ENCODE data around the gene LRBA.

Gene LRBA

GRCh38 chr4:150949943-150950342 lies 65.1 kb downstream of the LRBA start:
- no peak overlapping the region for H3K4me3 ChIP-seq (ENCODE audit: low read length)
- no peak for DNase-seq (ENCODE audit: low read depth)
- TF ChIP-seq CTCF (conservative IDR thresholded peaks at IDR 0.05; ENCODE audit: low read length): no peak

GRCh38 chr4:150949342-150949741 lies 65.7 kb downstream of the LRBA start:
- no peak for DNase-seq (ENCODE audit: low read depth)
- TF ChIP-seq CTCF (conservative IDR thresholded peaks at IDR 0.05; ENCODE audit: low read length): no peak
- no peak overlapping the region for H3K4me3 ChIP-seq (ENCODE audit: low read length)

GRCh38 chr4:150948710-150949109 lies 66.4 kb downstream of the LRBA start:
- H3K4me3 ChIP-seq (ENCODE audit: low read length): no peak overlapping the region
- TF ChIP-seq CTCF (conservative IDR thresholded peaks at IDR 0.05; ENCODE audit: low read length): no peak
- DNase-seq (ENCODE audit: low read depth): no peak

GRCh38 chr4:150948074-150948473 lies 67.0 kb downstream of the LRBA start:
- DNase-seq (ENCODE audit: low read depth): no peak
- no peak overlapping the region for H3K4me3 ChIP-seq (ENCODE audit: low read length)
- TF ChIP-seq CTCF (conservative IDR thresholded peaks at IDR 0.05; ENCODE audit: low read length): no peak

- TF ChIP-seq CTCF (conservative IDR thresholded peaks at IDR 0.05; ENCODE audit: low read length): no peak
- H3K4me3 ChIP-seq (ENCODE audit: low read length): no peak overlapping the region
- no peak for DNase-seq (ENCODE audit: low read depth)
These were observed 70.4 kb downstream of the LRBA start for GRCh38 chr4:150944660-150945059.

GRCh38 chr4:150943818-150944217 lies 71.3 kb downstream of the LRBA start:
- no peak for TF ChIP-seq CTCF (conservative IDR thresholded peaks at IDR 0.05; ENCODE audit: low read length)
- no peak for DNase-seq (ENCODE audit: low read depth)
- no peak overlapping the region for H3K4me3 ChIP-seq (ENCODE audit: low read length)

GRCh38 chr4:150943126-150943525 lies 72.0 kb downstream of the LRBA start:
- no peak overlapping the region for H3K4me3 ChIP-seq (ENCODE audit: low read length)
- no peak for DNase-seq (ENCODE audit: low read depth)
- no peak for TF ChIP-seq CTCF (conservative IDR thresholded peaks at IDR 0.05; ENCODE audit: low read length)
